HK-2 (cell line): ENCODE data around the gene KLHL5.
"Not testable (repeated sequence)": the region's sequence is repeated elsewhere in the genome, so short reads cannot be mapped to it uniquely, and the experiment has no call there.

Source experiments
- DNase-seq: peaks from one replicate; pipeline ENCODE4 v3.0.0-alpha.2; 2018; ENCODE audit not compliant: unreplicated experiment

The KLHL5 gene

GRCh38 chr4:39062094-39062769 lies at the start of gene KLHL5:
KLHL5 (plus strand) TSS chr4:39062232; CDS start chr4:39062653, 421 bp downstream.
- no peak for DNase-seq

GRCh38 chr4:39014028-39014427 lies 48.0 kb upstream of the KLHL5 start:
- no peak for DNase-seq

- DNase-seq: no peak
These were observed 41.9 kb upstream of the KLHL5 start for GRCh38 chr4:39020130-39020529.

- no peak for DNase-seq
These were observed 40.4 kb upstream of the KLHL5 start for GRCh38 chr4:39021631-39022030.

GRCh38 chr4:39022241-39022640 lies 39.8 kb upstream of the KLHL5 start:
- no peak for DNase-seq

GRCh38 chr4:39023059-39023458 lies 39.0 kb upstream of the KLHL5 start:
- DNase-seq: no peak

- DNase-seq: no peak
These were observed 37.6 kb upstream of the KLHL5 start for GRCh38 chr4:39024311-39024865.

GRCh38 chr4:39025552-39026085 lies 36.4 kb upstream of the KLHL5 start:
- no peak for DNase-seq

GRCh38 chr4:39026096-39026495 lies 35.9 kb upstream of the KLHL5 start:
- DNase-seq: no peak

GRCh38 chr4:39029752-39030694 lies 32.0 kb upstream of the KLHL5 start:
- DNase-seq: no peak

GRCh38 chr4:39030725-39031124 lies 31.3 kb upstream of the KLHL5 start:
- no peak for DNase-seq

- DNase-seq: not testable (repeated sequence)
These were observed 30.4 kb upstream of the KLHL5 start for GRCh38 chr4:39031590-39032020.

GRCh38 chr4:39032218-39033085 lies 29.6 kb upstream of the KLHL5 start, which contains the start of gene TMEM156:
TMEM156 (minus strand) TSS chr4:39032409; CDS start chr4:39032313, 96 bp downstream.
- DNase-seq: no peak

GRCh38 chr4:39036172-39036571 lies 25.9 kb upstream of the KLHL5 start:
- no peak for DNase-seq

GRCh38 chr4:39037491-39037825 lies 24.6 kb upstream of the KLHL5 start:
- DNase-seq: no peak

- no peak for DNase-seq
These were observed 24.1 kb upstream of the KLHL5 start for GRCh38 chr4:39037941-39038340.

GRCh38 chr4:39039108-39039507 lies 22.9 kb upstream of the KLHL5 start:
- DNase-seq: no peak

GRCh38 chr4:39042366-39042765 lies 19.7 kb upstream of the KLHL5 start:
- no peak for DNase-seq

- no peak for DNase-seq
These were observed 18.8 kb upstream of the KLHL5 start for GRCh38 chr4:39043058-39043860.

GRCh38 chr4:39043861-39044363 lies 18.1 kb upstream of the KLHL5 start:
- DNase-seq: no peak
